GM12892 (cell line): ENCODE data around the gene CLDN3.
"Not testable (repeated sequence)": the region's sequence is repeated elsewhere in the genome, so short reads cannot be mapped to it uniquely, and the experiment has no call there.

Experiments
- POLR2A ChIP-seq: IDR thresholded peaks from 2 replicates; pipeline ENCODE4 v1.6.1; 2011; ENCODE audit warnings: low read depth, low read length, control low read depth
- POLR2AphosphoS5 ChIP-seq: IDR thresholded peaks from 2 replicates; pipeline ENCODE4 v1.6.1; 2011; ENCODE audit warnings: low read depth, low read length, control low read depth
- TAF1 ChIP-seq: IDR thresholded peaks from 2 replicates; pipeline ENCODE4 v1.6.1; 2011; ENCODE audit warnings: low read depth, mild to moderate bottlenecking, control low read depth, low read length, borderline replicate concordance

GRCh38 chr7:73791170-73791690 lies 21.2 kb upstream of the CLDN3 start:
- not testable (repeated sequence) for TF ChIP-seq POLR2AphosphoS5, POLR2A, TAF1
